ENCODE results near the gene SREBF2.

SREBF2 gene

DNA sequence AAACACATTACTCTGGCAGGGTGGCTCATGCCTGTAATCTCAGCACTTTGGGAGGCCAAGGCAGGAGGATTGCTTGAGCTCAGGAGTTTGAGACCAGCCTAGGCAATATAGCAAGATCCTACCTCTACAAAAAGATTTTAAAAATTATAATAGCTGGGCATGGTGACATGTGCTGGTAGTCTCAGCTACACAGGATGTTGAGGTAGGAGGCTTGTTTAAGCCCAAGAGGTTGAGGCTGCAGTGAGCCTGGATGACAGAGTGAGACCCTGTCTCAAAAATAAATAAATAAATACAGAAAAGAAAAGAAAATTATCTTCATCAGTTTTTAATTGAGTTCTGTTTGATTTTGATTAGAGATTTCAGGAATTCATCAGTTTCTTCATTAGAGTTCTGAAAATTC, 27.3 kb upstream of the SREBF2 start:
- Histone ChIP-seq H3K4me3 (ENCODE audit: low read depth, low read length) (no peak overlapping the region), H3K4me2 (ENCODE audit: low read length) (no peak overlapping the region), H3K27ac (no peak overlapping the region), H3K79me2 (no peaks in the 10 kb centered on the region), H3K4me1 (peaks cover 3% of the 10 kb centered on the region), H3K9me3 (ENCODE audit: control insufficient read depth, low read length) (no peaks in the 10 kb centered on the region), H2AFZ (no peak overlapping the region), H3K9ac (no peak overlapping the region), H3K27me3 (ENCODE audit: control insufficient read depth, insufficient read depth, low read length) (no peaks in the 10 kb centered on the region), H3K36me3 (ENCODE audit: control insufficient read depth, insufficient read depth, low read length) (no peaks in the 10 kb centered on the region)
- TF ChIP-seq, protein P1, sequence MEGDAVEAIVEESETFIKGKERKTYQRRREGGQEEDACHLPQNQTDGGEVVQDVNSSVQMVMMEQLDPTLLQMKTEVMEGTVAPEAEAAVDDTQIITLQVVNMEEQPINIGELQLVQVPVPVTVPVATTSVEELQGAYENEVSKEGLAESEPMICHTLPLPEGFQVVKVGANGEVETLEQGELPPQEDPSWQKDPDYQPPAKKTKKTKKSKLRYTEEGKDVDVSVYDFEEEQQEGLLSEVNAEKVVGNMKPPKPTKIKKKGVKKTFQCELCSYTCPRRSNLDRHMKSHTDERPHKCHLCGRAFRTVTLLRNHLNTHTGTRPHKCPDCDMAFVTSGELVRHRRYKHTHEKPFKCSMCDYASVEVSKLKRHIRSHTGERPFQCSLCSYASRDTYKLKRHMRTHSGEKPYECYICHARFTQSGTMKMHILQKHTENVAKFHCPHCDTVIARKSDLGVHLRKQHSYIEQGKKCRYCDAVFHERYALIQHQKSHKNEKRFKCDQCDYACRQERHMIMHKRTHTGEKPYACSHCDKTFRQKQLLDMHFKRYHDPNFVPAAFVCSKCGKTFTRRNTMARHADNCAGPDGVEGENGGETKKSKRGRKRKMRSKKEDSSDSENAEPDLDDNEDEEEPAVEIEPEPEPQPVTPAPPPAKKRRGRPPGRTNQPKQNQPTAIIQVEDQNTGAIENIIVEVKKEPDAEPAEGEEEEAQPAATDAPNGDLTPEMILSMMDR (IDR thresholded peaks at IDR 0.05) = no peak

DNA sequence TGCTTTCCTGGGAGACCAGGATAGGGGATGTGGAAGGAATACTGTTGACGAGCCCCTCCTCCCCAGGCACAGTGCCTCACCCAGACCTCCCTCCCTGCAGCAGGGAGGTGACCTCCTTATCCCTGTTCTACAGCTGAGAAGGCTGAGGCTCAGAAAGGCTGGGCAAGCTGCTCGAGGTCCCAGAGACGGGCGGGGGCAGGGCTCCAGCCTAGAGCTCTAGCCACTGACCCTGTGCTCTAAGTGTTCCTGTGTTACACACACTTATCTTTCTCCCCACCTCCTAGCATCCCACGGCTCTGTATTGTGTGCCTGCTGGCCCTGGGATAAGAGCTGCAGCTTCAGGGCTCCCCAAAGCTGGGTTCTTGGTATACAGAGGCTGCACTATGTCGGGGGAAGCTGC, 24.5 kb upstream of the SREBF2 start:
- TF ChIP-seq, protein P1 (IDR thresholded peaks at IDR 0.05) = no peak
- Histone ChIP-seq H3K27ac (no peak overlapping the region), H3K36me3 (ENCODE audit: control insufficient read depth, insufficient read depth, low read length) (no peaks in the 10 kb centered on the region), H3K79me2 (no peaks in the 10 kb centered on the region), H2AFZ (no peak overlapping the region), H3K9me3 (ENCODE audit: control insufficient read depth, low read length) (no peaks in the 10 kb centered on the region), H3K9ac (no peak overlapping the region), H3K4me3 (ENCODE audit: low read depth, low read length) (no peak overlapping the region), H3K4me1 (no peaks in the 10 kb centered on the region), H3K4me2 (ENCODE audit: low read length) (no peak overlapping the region), H3K27me3 (ENCODE audit: control insufficient read depth, insufficient read depth, low read length) (no peaks in the 10 kb centered on the region)

DNA sequence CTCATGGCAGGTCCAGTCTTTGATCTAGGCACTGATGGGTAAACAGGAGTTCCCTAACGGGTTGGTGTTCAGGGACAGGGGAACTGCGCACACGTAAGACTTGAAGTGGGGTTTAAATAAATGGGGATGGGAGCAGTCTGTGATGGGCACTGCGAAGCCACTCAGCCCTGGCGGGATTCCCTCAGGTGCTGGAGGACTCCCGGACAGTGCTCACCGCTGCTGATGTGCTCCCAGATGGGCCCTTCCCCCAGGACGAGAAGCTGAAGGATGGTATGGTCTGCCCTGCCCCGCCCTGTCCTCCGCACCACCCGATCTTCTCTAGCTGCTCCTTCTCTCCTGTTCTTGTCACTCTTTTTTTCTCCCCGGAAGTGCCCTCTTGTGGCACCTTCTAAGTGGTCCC, 22.9 kb upstream of the SREBF2 start:
- TF ChIP-seq, protein P1 (IDR thresholded peaks at IDR 0.05) = no peak
- H3K9ac ChIP-seq = no peak overlapping the region
- H3K79me2 ChIP-seq = no peaks in the 10 kb centered on the region
- H3K4me2 ChIP-seq (ENCODE audit: low read length) = no peak overlapping the region
- H3K27ac ChIP-seq = no peak overlapping the region
- H3K4me1 ChIP-seq = no peaks in the 10 kb centered on the region
- no peaks in the 10 kb centered on the region for H3K36me3 ChIP-seq (ENCODE audit: control insufficient read depth, insufficient read depth, low read length)
- H3K4me3 ChIP-seq (ENCODE audit: low read depth, low read length) = no peak overlapping the region
- no peaks in the 10 kb centered on the region for H3K9me3 ChIP-seq (ENCODE audit: control insufficient read depth, low read length)
- H3K27me3 ChIP-seq (ENCODE audit: control insufficient read depth, insufficient read depth, low read length) = no peaks in the 10 kb centered on the region
- H2AFZ ChIP-seq = no peak overlapping the region

DNA sequence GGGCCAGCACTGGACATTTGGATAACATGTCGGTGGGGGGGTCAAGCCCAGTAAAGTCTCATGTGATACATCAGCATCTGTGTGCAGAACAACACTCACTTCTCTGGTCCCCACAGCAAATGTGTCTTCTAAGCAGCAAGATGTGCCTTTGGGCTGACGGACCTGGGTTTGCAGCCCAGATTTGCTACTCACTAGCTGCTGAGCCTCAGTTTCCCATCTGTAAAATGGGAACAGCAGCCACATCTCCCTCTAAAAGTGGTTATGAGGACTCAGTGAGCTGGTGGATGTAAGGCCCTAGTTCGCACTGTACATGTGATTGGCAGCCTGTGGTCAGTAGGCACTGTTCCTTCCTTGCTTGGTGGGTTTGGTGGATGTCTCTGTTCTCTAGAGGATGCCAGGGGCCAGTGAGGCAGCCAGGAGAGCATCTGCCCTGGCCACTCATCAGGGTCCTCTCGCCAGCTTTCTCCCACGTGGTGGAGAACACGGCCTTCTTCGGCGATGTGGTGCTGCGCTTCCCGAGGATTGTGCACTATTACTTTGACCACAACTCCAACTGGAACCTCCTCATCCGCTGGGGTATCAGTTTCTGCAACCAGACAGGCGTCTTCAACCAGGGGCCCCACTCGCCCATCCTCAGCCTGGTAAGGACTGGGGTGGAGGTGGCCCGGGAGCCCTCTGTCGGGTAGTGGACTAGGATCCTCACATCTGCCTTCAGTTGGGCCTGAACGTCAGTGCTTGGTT, 19.9 kb upstream of the SREBF2 start:
- no peak overlapping the region for H3K9ac ChIP-seq
- no peak overlapping the region for H3K4me3 ChIP-seq (ENCODE audit: low read depth, low read length)
- no peaks in the 10 kb centered on the region for H3K36me3 ChIP-seq (ENCODE audit: control insufficient read depth, insufficient read depth, low read length)

More for the DNA sequence above, 19.9 kb upstream of the SREBF2 start:
- H3K27ac ChIP-seq = no peak overlapping the region
- TF ChIP-seq, protein P1 (IDR thresholded peaks at IDR 0.05) = no peak
- H3K79me2 ChIP-seq = no peaks in the 10 kb centered on the region
- no peak overlapping the region for H3K4me2 ChIP-seq (ENCODE audit: low read length)
- no peak overlapping the region for H2AFZ ChIP-seq
- peaks cover 5% of the 10 kb centered on the region for H3K4me1 ChIP-seq
- H3K9me3 ChIP-seq (ENCODE audit: control insufficient read depth, low read length) = no peaks in the 10 kb centered on the region
- H3K27me3 ChIP-seq (ENCODE audit: control insufficient read depth, insufficient read depth, low read length) = no peaks in the 10 kb centered on the region

Measured in parathyroid adenoma (tissue), 2 donors.